GM15510 (cell line): Measurements from ENCODE around the gene PPP1R9B.

Experiments used
- POLR2A ChIP-seq: IDR thresholded peaks from 3 replicates; pipeline ENCODE4 v1.6.1; 2011; ENCODE audit warnings: borderline replicate concordance; ENCODE audit not compliant: insufficient read length; ENCODE audit errors: extremely low read depth

Gene PPP1R9B

DNA sequence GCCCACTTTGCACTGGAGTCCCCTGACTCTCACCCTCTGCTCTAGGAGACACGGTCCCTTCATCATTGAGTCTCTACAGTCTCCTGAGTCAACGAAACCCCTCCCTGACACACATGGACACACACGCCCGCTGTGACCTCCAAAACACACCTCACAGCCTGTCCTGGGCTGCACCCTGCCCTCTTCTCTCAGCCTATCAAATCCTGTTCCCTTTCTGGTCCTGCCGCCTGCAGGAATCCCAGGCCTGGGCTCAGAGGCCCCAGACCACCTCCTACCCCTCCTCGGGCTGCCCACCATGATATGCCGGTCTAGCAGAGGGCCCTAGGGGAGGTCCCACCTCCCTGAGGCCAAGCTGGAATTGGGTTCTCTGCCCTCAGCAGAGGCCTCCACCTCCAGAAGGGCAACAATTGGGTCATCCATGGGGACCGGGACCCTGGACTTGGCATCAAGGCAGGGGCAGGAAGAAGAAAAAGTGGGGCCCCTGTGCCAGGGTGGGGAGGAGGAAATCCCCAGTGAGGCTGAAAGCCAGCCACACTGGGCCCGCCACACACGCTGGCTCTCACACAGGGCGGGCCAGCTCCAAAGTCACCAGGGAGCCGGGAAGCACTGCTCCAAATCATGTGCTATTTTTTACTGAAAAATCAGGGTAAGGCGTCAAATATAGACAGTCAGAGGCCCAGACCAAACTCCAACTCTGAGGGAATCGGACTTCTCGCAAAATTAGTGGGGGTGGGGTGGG, 3.4 kb downstream of the PPP1R9B start:
- peak; percentile 22 for TF ChIP-seq POLR2A

DNA sequence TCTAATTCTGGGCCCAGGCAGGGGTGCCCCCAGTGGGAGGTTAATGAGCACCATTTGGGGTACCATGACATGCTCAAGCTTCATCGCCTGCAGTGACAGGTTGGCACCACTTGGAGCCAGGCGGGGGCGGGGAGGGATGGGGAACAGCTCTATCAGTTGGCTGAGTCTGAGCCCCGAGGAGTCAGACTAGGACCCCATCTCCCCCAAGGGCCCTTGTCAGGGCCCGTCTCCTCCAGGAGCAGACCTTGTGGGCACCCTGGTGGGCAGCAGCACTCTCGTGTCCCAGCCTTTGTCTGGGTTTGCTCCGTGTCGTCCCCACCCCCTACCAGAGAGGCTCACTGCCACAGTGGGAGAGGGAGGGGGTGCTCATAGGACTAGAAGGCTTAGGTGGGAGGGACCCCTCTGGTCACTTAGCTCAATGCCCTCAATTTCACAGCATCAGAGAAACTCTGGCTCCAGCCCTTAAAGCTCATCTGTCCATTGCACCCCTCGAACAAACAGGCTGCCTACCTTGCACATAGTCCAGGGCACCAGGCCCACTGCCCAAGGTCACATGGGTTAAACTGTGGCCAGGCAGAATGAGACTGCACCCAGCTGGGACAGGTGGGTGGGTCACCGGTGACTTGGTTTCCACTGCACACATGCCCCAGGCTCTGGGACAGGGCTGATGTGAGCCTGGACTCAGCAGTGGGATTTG, 4.1 kb downstream of the PPP1R9B start:
- no peak for TF ChIP-seq POLR2A

- TF ChIP-seq POLR2A: no peak
These were observed 4.8 kb downstream of the PPP1R9B start for GRCh38 chr17:50145532-50146229.

DNA sequence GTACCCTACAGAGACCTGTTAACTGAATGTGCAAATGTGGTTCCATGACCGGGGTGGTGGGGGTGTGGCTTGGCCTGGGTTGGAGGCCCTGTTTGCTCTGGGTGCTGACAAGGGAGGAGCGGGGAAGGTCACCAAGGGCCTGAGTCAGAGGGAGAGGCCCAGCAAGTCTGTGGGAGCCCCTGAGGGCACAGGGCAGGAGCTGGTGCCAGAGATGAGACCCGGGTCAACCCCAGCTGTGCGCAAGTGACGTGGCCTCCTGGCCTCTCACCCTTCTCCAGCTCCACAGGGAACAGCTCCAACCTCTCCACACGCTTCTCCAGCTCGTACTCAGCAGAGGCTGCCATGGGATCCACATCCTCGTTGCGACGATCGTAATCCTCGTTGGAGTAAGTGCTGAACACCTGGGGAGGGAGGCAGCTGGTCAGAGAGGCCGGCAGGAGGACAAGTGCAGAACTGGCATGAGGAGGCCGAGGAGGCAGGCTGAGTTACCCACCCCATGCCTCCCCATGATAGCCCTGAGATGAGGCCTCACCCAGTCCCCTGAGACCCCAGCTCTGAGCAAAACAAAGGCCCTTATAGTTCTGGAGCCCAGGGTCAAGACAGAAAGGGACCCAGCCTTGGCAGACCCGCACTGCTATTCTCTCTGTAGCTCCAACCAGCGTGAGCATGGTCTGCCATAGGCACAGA, 5.5 kb downstream of the PPP1R9B start:
- no peak for TF ChIP-seq POLR2A

- TF ChIP-seq POLR2A: no peak
These were observed 6.1 kb downstream of the PPP1R9B start for GRCh38 chr17:50144355-50144754.

DNA sequence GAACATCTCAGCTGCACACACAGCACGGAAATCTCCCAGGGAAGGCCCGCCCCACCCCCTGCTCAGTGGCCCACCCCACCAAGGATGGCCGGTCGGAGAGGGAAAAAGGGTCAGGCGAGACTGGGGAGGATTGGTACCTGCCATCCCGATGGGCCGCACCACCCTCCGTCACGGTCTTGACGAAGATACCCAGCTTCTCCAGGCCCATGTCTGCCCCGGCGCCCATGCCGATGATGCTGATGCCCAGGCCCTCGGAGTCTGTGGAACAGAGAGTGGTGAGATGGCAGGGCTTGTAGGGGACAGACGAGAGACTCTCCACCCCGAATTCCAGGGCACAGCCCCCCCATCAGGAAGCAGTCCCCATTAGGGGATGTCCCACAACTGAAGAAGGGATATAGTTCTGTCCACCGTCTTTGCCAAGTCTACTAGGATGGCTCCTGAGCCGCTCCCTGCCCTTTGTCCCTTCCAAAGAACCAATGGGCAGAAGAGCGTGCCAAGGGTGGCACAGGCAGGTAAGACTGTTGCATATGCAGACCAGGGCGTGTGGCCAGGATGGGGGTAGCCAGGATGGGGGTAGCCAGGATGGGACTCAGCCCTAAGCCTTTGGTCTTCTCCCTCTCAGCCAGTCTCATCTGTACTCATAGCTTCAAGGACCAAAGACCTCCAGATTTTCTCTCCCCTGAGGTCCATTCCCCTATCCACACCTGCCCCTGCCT, 6.9 kb downstream of the PPP1R9B start:
- no peak for TF ChIP-seq POLR2A

DNA sequence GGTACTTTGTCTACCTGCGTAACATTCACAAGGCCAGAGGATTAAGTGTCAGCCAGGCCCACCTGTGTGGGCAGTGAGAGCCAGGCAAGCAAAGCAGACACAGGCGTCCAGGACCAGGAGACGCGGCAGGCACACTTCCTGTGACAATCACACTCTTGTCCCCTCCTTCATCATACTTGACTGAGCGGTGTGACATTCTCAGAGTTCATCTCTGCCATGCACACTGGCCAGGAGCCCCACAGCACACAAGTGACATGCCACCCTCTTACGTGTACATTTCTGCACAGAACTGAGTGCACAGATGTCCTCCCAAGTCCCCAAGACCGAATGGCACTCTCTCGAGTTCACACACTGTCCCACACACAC, 8.7 kb downstream of the PPP1R9B start:
- no peak for TF ChIP-seq POLR2A

GRCh38 chr17:50141026-50141744, 9.3 kb downstream of the PPP1R9B start:
- TF ChIP-seq POLR2A: no peak

GRCh38 chr17:50139950-50140885, 10.3 kb downstream of the PPP1R9B start:
- TF ChIP-seq POLR2A: peak; percentile 13

GRCh38 chr17:50139185-50139783, 11.2 kb downstream of the PPP1R9B start:
- no peak for TF ChIP-seq POLR2A

- no peak for TF ChIP-seq POLR2A
These were observed 13.4 kb downstream of the PPP1R9B start for GRCh38 chr17:50137042-50137441.

GRCh38 chr17:50136096-50136687, 14.3 kb downstream of the PPP1R9B start:
- TF ChIP-seq POLR2A: no peak

GRCh38 chr17:50135316-50136095, 15.0 kb downstream of the PPP1R9B start:
- no peak for TF ChIP-seq POLR2A
